NB4 (cell line): Measurements from ENCODE around the gene NPAS3.

ENCODE experiments used
- DNase-seq: peaks from one replicate; pipeline ENCODE4 v3.0.0; 2010; ENCODE audit warnings: low read depth
- H3K4me3 ChIP-seq: one replicate; pipeline ENCODE4 v1.5.1; 2011; ENCODE audit warnings: mild to moderate bottlenecking, low read depth, low read length, moderate library complexity
- MYC ChIP-seq: IDR thresholded peaks from 2 replicates; pipeline ENCODE4 v1.6.1; 2011; ENCODE audit warnings: low read depth, low read length
- POLR2A ChIP-seq: IDR thresholded peaks from 2 replicates; pipeline ENCODE4 v1.6.1; 2011; ENCODE audit warnings: mild to moderate bottlenecking; ENCODE audit not compliant: insufficient read length; ENCODE audit errors: extremely low read depth
- TF ChIP-seq, protein P1 (sequence below): IDR thresholded peaks from 2 replicates; pipeline ENCODE4 v1.6.1; 2011; ENCODE audit warnings: low read depth, low read length
- TF ChIP-seq, protein P2 (sequence below): IDR thresholded peaks from one replicate; pipeline ENCODE4 v1.5.1; 2012; ENCODE audit warnings: low read depth, low read length

Gene NPAS3

DNA sequence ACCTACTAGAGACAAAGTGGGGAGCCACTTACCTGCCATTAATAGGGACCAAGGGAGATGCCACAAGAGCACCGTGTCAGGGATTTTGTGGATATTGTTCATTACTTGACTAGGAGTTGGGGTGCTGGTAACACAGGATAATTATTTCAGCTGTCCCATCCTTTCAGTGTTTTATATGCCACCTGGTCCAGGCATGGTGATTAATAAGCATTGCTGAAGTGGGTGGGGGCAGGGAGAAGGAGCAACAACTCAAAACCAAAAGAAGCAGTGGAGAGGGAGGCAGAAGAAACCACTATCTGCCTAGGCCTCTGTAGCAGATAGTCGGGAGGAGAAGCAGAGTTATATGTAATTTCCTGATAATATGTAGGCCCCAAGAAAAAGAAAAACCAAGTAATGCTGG, 184.6 kb downstream of the NPAS3 start:
- DNase-seq, result no peak
- TF ChIP-seq POLR2A, result no peak
- TF ChIP-seq, protein P1, sequence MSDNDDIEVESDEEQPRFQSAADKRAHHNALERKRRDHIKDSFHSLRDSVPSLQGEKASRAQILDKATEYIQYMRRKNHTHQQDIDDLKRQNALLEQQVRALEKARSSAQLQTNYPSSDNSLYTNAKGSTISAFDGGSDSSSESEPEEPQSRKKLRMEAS, result no peak
- TF ChIP-seq, protein P2, sequence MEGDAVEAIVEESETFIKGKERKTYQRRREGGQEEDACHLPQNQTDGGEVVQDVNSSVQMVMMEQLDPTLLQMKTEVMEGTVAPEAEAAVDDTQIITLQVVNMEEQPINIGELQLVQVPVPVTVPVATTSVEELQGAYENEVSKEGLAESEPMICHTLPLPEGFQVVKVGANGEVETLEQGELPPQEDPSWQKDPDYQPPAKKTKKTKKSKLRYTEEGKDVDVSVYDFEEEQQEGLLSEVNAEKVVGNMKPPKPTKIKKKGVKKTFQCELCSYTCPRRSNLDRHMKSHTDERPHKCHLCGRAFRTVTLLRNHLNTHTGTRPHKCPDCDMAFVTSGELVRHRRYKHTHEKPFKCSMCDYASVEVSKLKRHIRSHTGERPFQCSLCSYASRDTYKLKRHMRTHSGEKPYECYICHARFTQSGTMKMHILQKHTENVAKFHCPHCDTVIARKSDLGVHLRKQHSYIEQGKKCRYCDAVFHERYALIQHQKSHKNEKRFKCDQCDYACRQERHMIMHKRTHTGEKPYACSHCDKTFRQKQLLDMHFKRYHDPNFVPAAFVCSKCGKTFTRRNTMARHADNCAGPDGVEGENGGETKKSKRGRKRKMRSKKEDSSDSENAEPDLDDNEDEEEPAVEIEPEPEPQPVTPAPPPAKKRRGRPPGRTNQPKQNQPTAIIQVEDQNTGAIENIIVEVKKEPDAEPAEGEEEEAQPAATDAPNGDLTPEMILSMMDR, result no peak
- no peak for TF ChIP-seq MYC

DNA sequence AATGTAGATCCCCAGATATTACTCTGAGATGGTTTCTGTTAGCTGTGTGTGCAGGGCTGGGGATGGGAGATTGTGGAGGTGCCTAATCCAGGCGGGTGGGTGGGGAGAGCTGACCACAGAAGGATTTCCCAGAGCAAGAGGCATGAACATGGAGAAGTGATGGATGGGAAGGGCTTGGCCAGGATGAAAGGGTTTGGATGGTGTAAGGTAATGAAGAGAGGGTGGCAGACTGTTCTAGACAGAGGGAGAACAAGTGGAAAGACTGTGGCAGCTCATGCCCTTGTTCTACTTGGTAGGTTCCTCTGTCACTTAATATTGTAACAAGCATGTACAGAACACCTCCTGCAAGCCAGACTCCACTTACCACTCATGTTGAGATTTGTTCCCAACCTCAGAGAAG, 187.8 kb downstream of the NPAS3 start:
- TF ChIP-seq, protein P1, result no peak
- TF ChIP-seq MYC (no peak), POLR2A (no peak)
- TF ChIP-seq, protein P2, result no peak
- no peak overlapping the region for H3K4me3 ChIP-seq
- DNase-seq, result no peak

More for the DNA sequence above, 184.6 kb downstream of the NPAS3 start:
- no peak overlapping the region for H3K4me3 ChIP-seq

DNA sequence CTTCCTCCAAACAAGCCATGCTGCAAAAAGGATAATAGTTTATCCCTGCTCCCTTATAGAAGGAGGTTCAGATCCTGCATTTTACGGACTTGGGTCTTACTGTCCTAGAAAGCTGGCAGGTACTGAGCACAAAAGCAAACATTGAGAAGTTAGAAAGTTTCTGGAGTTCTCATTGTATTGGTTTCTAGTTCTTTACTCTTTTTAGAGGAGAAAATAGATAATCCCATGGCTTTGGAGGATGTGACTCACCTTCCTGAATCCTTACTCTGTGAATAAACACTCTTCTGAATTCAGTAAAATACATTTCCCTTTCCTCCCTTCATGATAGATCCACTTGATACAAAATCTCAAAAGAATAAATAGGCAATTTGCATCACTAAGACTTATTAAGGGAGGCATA, 188.9 kb downstream of the NPAS3 start:
- no peak overlapping the region for H3K4me3 ChIP-seq
- TF ChIP-seq, protein P2, result no peak
- TF ChIP-seq, protein P1, result no peak
- no peak for TF ChIP-seq MYC
- no peak for TF ChIP-seq POLR2A
- no peak for DNase-seq

DNA sequence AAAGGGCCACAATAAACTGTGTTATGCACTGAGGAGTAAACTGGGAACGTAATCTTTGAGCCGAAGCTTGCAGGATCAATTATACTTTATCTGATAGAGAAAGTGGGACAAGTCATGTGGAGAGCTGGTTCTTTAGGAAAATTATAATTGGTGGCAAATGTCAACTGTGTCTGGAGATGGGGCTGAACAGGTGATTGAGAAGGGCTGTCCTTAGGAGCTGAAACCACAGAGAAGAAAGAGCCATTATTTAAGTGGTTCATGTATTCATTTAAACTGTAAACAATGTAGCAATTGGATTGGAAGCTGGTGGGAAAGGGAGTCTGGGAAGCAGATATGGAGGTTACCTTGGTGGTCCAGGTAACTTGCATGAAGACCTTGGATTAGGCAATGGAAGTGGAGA, 193.1 kb downstream of the NPAS3 start:
- DNase-seq, result no peak
- TF ChIP-seq, protein P1, result no peak
- no peak for TF ChIP-seq POLR2A
- no peak for TF ChIP-seq MYC
- TF ChIP-seq, protein P2, result no peak

DNA sequence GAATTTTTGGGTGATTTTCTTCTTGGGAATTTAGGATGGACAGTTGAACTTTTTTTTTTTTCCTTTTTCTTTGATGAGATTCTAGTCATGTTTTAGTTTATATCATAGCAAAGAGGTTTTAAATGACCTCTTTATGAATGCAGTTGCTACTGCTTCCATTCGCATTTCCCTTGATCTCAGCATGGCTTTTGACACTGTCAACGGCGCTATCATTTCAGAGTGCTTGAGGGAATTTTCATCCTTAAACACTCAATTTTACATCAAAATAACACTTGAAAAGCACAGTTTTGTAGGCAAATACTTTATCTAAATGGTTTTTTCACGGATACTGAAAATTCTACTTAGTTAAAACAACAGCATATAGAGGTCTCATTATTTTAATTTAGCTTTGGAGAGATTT, 195.5 kb downstream of the NPAS3 start:
- TF ChIP-seq, protein P1, result no peak
- TF ChIP-seq MYC (no peak), POLR2A (no peak)
- TF ChIP-seq, protein P2, result no peak
- no peak for DNase-seq
- no peak overlapping the region for H3K4me3 ChIP-seq

More for the DNA sequence above, 193.1 kb downstream of the NPAS3 start:
- no peak overlapping the region for H3K4me3 ChIP-seq
